ENCODE measurements around the gene SHLD1. TPM values are rescaled to one million over a fixed set of nuclear protein-coding genes. Genes with fewer than 3 reads are reported as not detected.

Gene SHLD1
- total RNA-seq, 1 donor from 2014 or later = 6.9 TPM

DNA sequence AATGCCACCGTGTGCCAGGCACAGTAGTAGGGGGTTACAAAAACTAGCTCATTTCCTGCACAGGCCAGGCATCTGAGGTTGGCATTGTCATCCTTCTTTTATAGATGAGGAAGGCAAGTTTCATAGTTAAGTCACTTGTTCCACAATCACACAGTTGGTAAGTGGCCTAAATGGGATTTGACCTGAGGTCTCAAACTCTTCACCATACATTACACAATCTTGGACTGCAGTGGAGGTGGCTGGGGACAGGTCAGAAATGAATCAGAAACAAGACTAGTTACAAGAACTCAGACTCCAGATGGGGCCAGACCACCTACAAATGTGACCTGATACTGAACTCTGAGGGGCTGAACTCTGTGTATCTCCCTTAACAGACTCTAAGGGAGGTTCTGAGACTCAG lies 150.7 kb downstream of the SHLD1 start:
- Mint-ChIP-seq H3K27ac (ENCODE audit: unreplicated experiment) (no peak overlapping the region), H3K9me3 (no peaks in the 10 kb centered on the region), H3K4me3 (no peak overlapping the region), H3K4me1 (no peaks in the 10 kb centered on the region), H3K36me3 (ENCODE audit: low read depth) (no peaks in the 10 kb centered on the region), H3K27me3 (ENCODE audit: low read depth) (peaks cover 72% of the 10 kb centered on the region)
- TF ChIP-seq, protein P1, sequence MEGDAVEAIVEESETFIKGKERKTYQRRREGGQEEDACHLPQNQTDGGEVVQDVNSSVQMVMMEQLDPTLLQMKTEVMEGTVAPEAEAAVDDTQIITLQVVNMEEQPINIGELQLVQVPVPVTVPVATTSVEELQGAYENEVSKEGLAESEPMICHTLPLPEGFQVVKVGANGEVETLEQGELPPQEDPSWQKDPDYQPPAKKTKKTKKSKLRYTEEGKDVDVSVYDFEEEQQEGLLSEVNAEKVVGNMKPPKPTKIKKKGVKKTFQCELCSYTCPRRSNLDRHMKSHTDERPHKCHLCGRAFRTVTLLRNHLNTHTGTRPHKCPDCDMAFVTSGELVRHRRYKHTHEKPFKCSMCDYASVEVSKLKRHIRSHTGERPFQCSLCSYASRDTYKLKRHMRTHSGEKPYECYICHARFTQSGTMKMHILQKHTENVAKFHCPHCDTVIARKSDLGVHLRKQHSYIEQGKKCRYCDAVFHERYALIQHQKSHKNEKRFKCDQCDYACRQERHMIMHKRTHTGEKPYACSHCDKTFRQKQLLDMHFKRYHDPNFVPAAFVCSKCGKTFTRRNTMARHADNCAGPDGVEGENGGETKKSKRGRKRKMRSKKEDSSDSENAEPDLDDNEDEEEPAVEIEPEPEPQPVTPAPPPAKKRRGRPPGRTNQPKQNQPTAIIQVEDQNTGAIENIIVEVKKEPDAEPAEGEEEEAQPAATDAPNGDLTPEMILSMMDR (conservative IDR thresholded peaks at IDR 0.05) = no peak
- DNase-seq (ENCODE audit: low read depth, low spot score) = no peak

DNA sequence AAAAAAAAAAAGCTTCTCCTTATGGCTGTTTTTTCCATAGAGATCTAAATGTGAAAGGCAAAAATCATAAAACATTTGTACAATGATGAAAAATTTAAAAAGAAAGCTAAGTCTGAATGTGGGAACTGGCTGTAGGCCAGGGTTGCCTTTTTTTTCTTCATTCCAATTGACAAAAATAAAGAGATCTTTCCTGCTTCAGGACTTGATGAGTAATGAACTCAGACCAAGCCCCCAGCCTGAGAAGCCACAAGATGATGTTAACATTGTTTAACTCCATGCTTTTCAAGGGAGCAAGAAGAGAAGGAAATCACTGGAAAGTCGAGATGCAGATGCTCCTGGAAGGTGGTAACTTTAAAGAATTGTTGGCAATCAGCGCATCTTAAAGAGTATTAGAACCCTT lies 158.8 kb downstream of the SHLD1 start:
- Mint-ChIP-seq H3K4me1 (peaks cover 20% of the 10 kb centered on the region), H3K4me3 (no peak overlapping the region), H3K36me3 (ENCODE audit: low read depth) (no peaks in the 10 kb centered on the region), H3K27ac (ENCODE audit: unreplicated experiment) (no peak overlapping the region), H3K9me3 (no peaks in the 10 kb centered on the region), H3K27me3 (ENCODE audit: low read depth) (peaks cover 86% of the 10 kb centered on the region)
- DNase-seq (ENCODE audit: low read depth, low spot score) = no peak
- TF ChIP-seq, protein P1 (conservative IDR thresholded peaks at IDR 0.05) = no peak

- Mint-ChIP-seq H3K36me3 (ENCODE audit: low read depth) (no peaks in the 10 kb centered on the region), H3K4me1 (peaks cover 20% of the 10 kb centered on the region), H3K4me3 (peak overlapping the region; percentile 6), H3K27ac (ENCODE audit: unreplicated experiment) (no peak overlapping the region), H3K27me3 (ENCODE audit: low read depth) (peaks cover 89% of the 10 kb centered on the region), H3K9me3 (no peaks in the 10 kb centered on the region)
- TF ChIP-seq, protein P1 (conservative IDR thresholded peaks at IDR 0.05) = no peak
- DNase-seq (ENCODE audit: low read depth, low spot score) = no peak
Measured at GRCh38 chr20:5910186-5910585, 160.0 kb downstream of the SHLD1 start.

GRCh38 chr20:5913166-5913565 lies 163.0 kb downstream of the SHLD1 start:
- Mint-ChIP-seq H3K27ac (ENCODE audit: unreplicated experiment) (no peak overlapping the region), H3K4me3 (no peak overlapping the region), H3K9me3 (no peaks in the 10 kb centered on the region), H3K4me1 (peaks cover 20% of the 10 kb centered on the region), H3K36me3 (ENCODE audit: low read depth) (no peaks in the 10 kb centered on the region), H3K27me3 (ENCODE audit: low read depth) (peaks cover 74% of the 10 kb centered on the region)
- no peak for DNase-seq (ENCODE audit: low read depth, low spot score)
- TF ChIP-seq, protein P1 (conservative IDR thresholded peaks at IDR 0.05) = no peak

Other genes starting within 250 kb of the SHLD1 start
- gene GPCPD1, start 139.4 kb upstream of the SHLD1 start, total RNA-seq = 22.2 and 25.4 TPM in 2 replicates
- 3.3 and 3.9 TPM in 2 replicates for gene CHGB, start 161.1 kb downstream of the SHLD1 start, total RNA-seq
- 23.1 and 24.4 TPM in 2 replicates for gene TRMT6, start 200.1 kb downstream of the SHLD1 start, total RNA-seq
- gene MCM8, start 200.3 kb downstream of the SHLD1 start, total RNA-seq = 36.2 and 39.8 TPM in 2 replicates